Prostate gland (tissue), 2 donors: ENCODE results near the gene TGFB2. TPM values are rescaled to one million over a fixed set of nuclear protein-coding genes. Genes with fewer than 3 reads are reported as not detected.

ENCODE experiments used
- DNase-seq: peaks from one replicate; pipeline ENCODE4 v3.0.0-alpha.2; 2019; ENCODE audit warnings: low spot score
- H3K27ac ChIP-seq, 2 donors: fragments of 200-600 bp; sonication (generic); 2 replicates each; pipeline ENCODE4 v1.5.1; 2017 to 2019
- H3K27me3 ChIP-seq: fragments of 200-600 bp; sonication (generic); replicated peaks from 2 replicates; pipeline ENCODE4 v1.5.1; 2019; ENCODE audit not compliant: insufficient read depth
- H3K36me3 ChIP-seq, 2 donors: fragments of 200-600 bp; sonication (generic); 1 replicate in 1 of 2; 2 replicates in 1 of 2; pipeline versions ENCODE4 v1.5.1 to v1.8.1; 2017 to 2019
- H3K4me1 ChIP-seq: fragments of 200-600 bp; sonication (generic); replicated peaks from 2 replicates; pipeline ENCODE4 v1.5.1; 2019
- H3K4me3 ChIP-seq, 2 donors: fragments of 200-600 bp; sonication (generic); 2 replicates each; pipeline ENCODE4 v1.5.1; 2017 to 2019
- H3K9me3 ChIP-seq: fragments of 200-600 bp; sonication (generic); 2 replicates; pipeline ENCODE4 v1.5.1; 2017
- POLR2A ChIP-seq: fragments of 450-650 bp; IDR thresholded peaks from one replicate; pipeline ENCODE4 v1.6.1; 2016; ENCODE audit warnings: antibody characterized with exemption, mild to moderate bottlenecking
- POLR2AphosphoS5 ChIP-seq: sonication (generic); formaldehyde crosslinking; IDR thresholded peaks from one replicate; pipeline ENCODE4 v1.6.1; 2017; ENCODE audit warnings: antibody characterized with exemption
- WGBS: methylation state at CpG from one replicate; pipeline ENCODE4 v1.1.5; 2018; 5-methylcytosine and 5-hydroxymethylcytosine counted together
- intact Hi-C: fragments of 100-400 bp; cut with DNase I; formaldehyde crosslinking; loops from one replicate; pipeline ENCODE4 v1.14.2; 2022
- total RNA-seq, 2 donors: library from RNA; depleted of rRNA; stranded (reverse); fragments of >200 nt; gene quantifications; one replicate each; pipeline ENCODE4 v1.1.0, GENCODE V29; 2016
- TF ChIP-seq, protein P1 (sequence below), 4 experiments: fragments of 200-600 bp in 2 of 4; fragments of 450-650 bp in 2 of 4; sonication (generic) in 2 of 4; IDR thresholded peaks; 1 replicate in 3 of 4; 2 replicates in 1 of 4; pipeline ENCODE4 v1.5.1; 2016 to 2019; ENCODE audit warnings: antibody characterized with exemption in 4 of 4, mild to moderate bottlenecking in 2 of 4, moderate library complexity in 2 of 4

The TGFB2 gene
- total RNA-seq, 2 donors from 2014 or later: 7.8 to 9.6 TPM

DNA sequence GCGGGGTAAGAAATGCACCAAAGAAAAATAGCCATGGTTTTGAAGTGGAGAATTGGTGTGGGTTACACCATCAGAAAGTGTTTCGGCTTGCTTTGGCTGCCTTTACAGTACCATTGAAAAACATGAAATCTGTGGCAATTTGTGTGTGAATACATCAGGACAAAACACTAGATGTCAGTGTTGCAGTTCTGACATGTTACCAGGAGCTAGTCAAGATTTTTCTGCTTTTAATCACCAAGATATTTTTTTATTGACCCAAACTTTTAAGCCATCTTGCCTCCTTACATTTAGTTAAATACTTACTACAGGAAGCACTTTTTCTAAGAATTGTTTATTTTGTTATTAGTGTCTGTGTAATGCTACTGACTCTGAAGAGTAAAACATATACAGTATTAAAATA, 45.7 kb upstream of the TGFB2 start:
- Histone ChIP-seq H3K27ac (no peak overlapping the region), H3K4me1 (no peaks in the 10 kb centered on the region), H3K9me3 (no peaks in the 10 kb centered on the region), H3K27me3 (no peaks in the 10 kb centered on the region), H3K36me3 (no peaks in the 10 kb centered on the region), H3K4me3 (no peak overlapping the region)
- DNase-seq: no peak
- intact Hi-C loops: no loop called here
- 46% methylated on average over 2 of the region's 2 CpGs for WGBS
- TF ChIP-seq POLR2A: no peak
- no peak for TF ChIP-seq POLR2AphosphoS5
- TF ChIP-seq, protein P1, sequence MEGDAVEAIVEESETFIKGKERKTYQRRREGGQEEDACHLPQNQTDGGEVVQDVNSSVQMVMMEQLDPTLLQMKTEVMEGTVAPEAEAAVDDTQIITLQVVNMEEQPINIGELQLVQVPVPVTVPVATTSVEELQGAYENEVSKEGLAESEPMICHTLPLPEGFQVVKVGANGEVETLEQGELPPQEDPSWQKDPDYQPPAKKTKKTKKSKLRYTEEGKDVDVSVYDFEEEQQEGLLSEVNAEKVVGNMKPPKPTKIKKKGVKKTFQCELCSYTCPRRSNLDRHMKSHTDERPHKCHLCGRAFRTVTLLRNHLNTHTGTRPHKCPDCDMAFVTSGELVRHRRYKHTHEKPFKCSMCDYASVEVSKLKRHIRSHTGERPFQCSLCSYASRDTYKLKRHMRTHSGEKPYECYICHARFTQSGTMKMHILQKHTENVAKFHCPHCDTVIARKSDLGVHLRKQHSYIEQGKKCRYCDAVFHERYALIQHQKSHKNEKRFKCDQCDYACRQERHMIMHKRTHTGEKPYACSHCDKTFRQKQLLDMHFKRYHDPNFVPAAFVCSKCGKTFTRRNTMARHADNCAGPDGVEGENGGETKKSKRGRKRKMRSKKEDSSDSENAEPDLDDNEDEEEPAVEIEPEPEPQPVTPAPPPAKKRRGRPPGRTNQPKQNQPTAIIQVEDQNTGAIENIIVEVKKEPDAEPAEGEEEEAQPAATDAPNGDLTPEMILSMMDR (IDR thresholded peaks at IDR 0.05): peak in 2 of 4 experiments; percentile 21 to 31

DNA sequence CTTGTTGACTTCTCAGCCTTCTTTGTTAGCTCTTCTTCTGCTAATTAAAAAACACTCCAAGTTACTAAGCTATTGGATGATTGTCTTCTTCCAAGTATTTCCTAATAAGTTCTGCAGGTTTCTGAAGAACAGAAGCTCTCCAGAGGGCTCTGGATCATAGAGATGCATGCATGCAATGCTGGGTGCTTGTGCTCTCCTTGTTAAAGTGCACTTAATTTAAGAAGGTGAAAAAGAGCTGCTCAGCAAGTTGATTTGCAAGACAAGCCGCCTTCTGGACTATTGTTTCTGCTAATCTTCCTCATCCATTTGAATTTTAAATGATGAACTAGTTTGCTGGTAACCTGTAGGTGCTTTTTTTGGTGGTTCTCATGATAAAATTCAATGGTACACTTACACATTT, 43.9 kb upstream of the TGFB2 start:
- no peak overlapping the region for H3K4me3 ChIP-seq
- 96% methylated on average over 1 of the region's 1 CpG for WGBS
- no peaks in the 10 kb centered on the region for H3K4me1 ChIP-seq
- H3K9me3 ChIP-seq: no peaks in the 10 kb centered on the region
- no peaks in the 10 kb centered on the region for H3K36me3 ChIP-seq
- intact Hi-C loops: no loop called here
- TF ChIP-seq POLR2A: no peak
- no peak for TF ChIP-seq POLR2AphosphoS5
- TF ChIP-seq, protein P1 (IDR thresholded peaks at IDR 0.05): no peak
- DNase-seq: no peak
- H3K27ac ChIP-seq: no peak overlapping the region
- H3K27me3 ChIP-seq: no peaks in the 10 kb centered on the region

DNA sequence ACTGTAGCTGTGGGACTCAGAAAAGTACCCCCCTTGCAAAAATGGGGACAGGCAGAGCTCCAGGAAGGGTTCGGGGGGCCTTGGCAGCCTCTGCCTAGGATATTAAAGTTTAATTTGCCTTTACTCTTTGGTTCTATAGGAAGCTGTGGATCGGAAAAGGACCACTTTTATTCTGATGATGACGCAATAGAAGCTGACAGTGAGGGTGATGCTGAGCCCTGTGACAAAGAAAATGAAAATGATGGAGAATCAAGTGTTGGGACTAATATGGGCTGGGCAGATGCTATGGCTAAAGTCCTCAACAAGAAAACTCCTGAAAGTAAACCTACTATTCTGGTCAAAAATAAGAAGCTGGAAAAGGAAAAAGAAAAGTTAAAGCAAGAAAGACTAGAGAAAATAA, 43.0 kb upstream of the TGFB2 start:
- Histone ChIP-seq H3K9me3 (no peaks in the 10 kb centered on the region), H3K4me3 (no peak overlapping the region), H3K27ac (no peak overlapping the region), H3K36me3 (no peaks in the 10 kb centered on the region), H3K4me1 (no peaks in the 10 kb centered on the region), H3K27me3 (no peaks in the 10 kb centered on the region)
- WGBS: 90% methylated on average over 3 of the region's 3 CpGs
- TF ChIP-seq POLR2A (no peak), POLR2AphosphoS5 (no peak)
- TF ChIP-seq, protein P1 (IDR thresholded peaks at IDR 0.05): no peak
- DNase-seq: no peak
- intact Hi-C loops: no loop called here

DNA sequence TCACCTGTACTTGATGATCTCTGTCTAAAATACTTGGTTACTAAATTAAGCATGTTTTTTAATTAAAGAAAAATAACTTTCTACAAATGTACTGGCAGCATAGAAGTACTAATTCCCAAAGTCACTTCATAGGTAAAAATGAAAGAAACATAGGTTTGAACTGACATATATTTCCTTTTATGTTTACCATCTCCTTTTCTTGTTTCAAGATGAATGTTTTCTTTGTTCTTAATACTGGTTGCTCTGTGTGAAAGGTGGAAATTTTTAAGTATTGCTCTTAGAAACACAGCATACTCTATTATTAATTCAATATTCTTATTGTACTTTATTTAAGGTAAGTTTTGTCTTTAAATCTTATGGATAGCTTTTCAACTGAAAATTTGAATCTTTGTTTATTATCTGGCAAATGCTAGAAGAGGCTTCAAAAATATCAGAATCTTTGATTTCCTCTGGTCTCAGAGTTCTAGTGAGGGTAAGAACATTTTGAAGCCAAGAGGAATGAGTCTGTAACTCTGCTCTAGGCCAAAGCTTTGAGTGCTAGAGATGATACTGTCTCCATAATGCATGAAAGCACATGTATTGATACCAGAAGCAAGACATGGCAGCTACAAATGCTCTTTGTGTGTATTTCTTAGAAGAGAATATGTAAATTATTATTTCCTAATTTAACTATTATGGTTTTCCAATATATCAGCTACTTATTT, 41.8 kb upstream of the TGFB2 start:
- intact Hi-C loops: no loop called here
- no peaks in the 10 kb centered on the region for H3K36me3 ChIP-seq

More for the DNA sequence above, 41.8 kb upstream of the TGFB2 start:
- Histone ChIP-seq H3K9me3 (no peaks in the 10 kb centered on the region), H3K27ac (no peak overlapping the region), H3K27me3 (no peaks in the 10 kb centered on the region), H3K4me1 (no peaks in the 10 kb centered on the region), H3K4me3 (no peak overlapping the region)
- no peak for TF ChIP-seq POLR2AphosphoS5
- TF ChIP-seq, protein P1 (IDR thresholded peaks at IDR 0.05): no peak
- TF ChIP-seq POLR2A: no peak
- DNase-seq: no peak
